A673 (cell line): ENCODE measurements around the gene GATB. TPM values are rescaled to one million over a fixed set of nuclear protein-coding genes. Genes with fewer than 3 reads are reported as not detected.

ENCODE experiments used
- BruUV-seq: library from RNA; stranded (reverse); fragments of 400-500 nt; replicated peaks from 2 replicates; lab custom pipeline; 2021; lab: Mats Ljungman, UMichigan
- CTCF ChIA-PET: fragments of 300-600 bp; sonication (Branson Sonifier 250); formaldehyde crosslinking; loops from one replicate; lab custom pipeline; 2022; ENCODE audit warnings: antibody characterized with exemption; lab: Charles Lee
- POLR2A ChIA-PET: fragments of 300-600 bp; sonication (Branson Sonifier 250); formaldehyde crosslinking; loops from one replicate; lab custom pipeline; 2022; ENCODE audit warnings: antibody characterized with exemption; ENCODE audit not compliant: low non-redundant PET; lab: Charles Lee
- DNase-seq: peaks from one replicate; pipeline ENCODE4 v3.0.0-alpha.2; 2015; ENCODE audit warnings: low spot score
- H3K27ac ChIP-seq: fragments of 200-600 bp; sonication (generic); 2 replicates; pipeline ENCODE4 v1.5.1; 2016; ENCODE audit warnings: mixed run types, low read depth, mild to moderate bottlenecking, mixed read lengths, antibody characterized with exemption, low read length; ENCODE audit not compliant: poor library complexity, severe bottlenecking
- H3K27me3 ChIP-seq: fragments of 200-600 bp; sonication (generic); replicated peaks from 2 replicates; pipeline ENCODE4 v1.6.1; 2017; ENCODE audit warnings: mixed run types, low read depth, mild to moderate bottlenecking, mixed read lengths, antibody characterized with exemption, low read length; ENCODE audit not compliant: insufficient read depth, poor library complexity
- H3K36me3 ChIP-seq: fragments of 200-600 bp; sonication (generic); 2 replicates; pipeline ENCODE4 v1.6.1; 2016; ENCODE audit warnings: mixed run types, mild to moderate bottlenecking, mixed read lengths, antibody characterized with exemption, low read length; ENCODE audit not compliant: insufficient read depth, poor library complexity, severe bottlenecking
- H3K4me1 ChIP-seq: fragments of 200-600 bp; sonication (generic); 2 replicates; pipeline ENCODE4 v1.6.1; 2017; ENCODE audit warnings: mixed run types, mild to moderate bottlenecking, mixed read lengths, antibody characterized with exemption, low read length; ENCODE audit not compliant: insufficient read depth, poor library complexity, severe bottlenecking
- H3K4me3 ChIP-seq: fragments of 200-600 bp; sonication (generic); 2 replicates; pipeline ENCODE4 v1.5.1; 2016; ENCODE audit warnings: low read depth, mixed run types, mild to moderate bottlenecking, mixed read lengths, low read length; ENCODE audit not compliant: poor library complexity, severe bottlenecking
- H3K9me3 ChIP-seq: fragments of 200-600 bp; sonication (generic); 2 replicates; pipeline ENCODE4 v1.6.1; 2016; ENCODE audit warnings: mixed run types, low read depth, mild to moderate bottlenecking, mixed read lengths, antibody characterized with exemption, low read length; ENCODE audit not compliant: poor library complexity, severe bottlenecking
- CTCF ChIP-seq: fragments of 300-800, 200-600 bp; sonication (generic); conservative IDR thresholded peaks from 2 replicates; pipeline ENCODE4 v1.5.1; 2017; ENCODE audit warnings: low read depth, mild to moderate bottlenecking, antibody characterized with exemption, low read length, moderate library complexity, mixed read lengths
- EZH2 ChIP-seq: fragments of 200-600 bp; sonication (generic); IDR thresholded peaks from 2 replicates; pipeline ENCODE4 v1.6.1; 2017; ENCODE audit warnings: borderline replicate concordance, low read depth, mild to moderate bottlenecking, mixed read lengths, antibody characterized with exemption, low read length; ENCODE audit not compliant: poor library complexity, severe bottlenecking
- intact Hi-C: fragments of 100-400 bp; cut with micrococcal nuclease; formaldehyde crosslinking; loops from one replicate; pipeline ENCODE4 v1.10.0; 2022; ENCODE audit not compliant: unreplicated experiment
- total RNA-seq: library from RNA; stranded (reverse); gene quantifications from 2 replicates; pipeline ENCODE4 v1.2.3, GENCODE V29; 2021

GATB gene
- total RNA-seq, 1 experiment from 2014 or later, result 23.8 TPM

DNA sequence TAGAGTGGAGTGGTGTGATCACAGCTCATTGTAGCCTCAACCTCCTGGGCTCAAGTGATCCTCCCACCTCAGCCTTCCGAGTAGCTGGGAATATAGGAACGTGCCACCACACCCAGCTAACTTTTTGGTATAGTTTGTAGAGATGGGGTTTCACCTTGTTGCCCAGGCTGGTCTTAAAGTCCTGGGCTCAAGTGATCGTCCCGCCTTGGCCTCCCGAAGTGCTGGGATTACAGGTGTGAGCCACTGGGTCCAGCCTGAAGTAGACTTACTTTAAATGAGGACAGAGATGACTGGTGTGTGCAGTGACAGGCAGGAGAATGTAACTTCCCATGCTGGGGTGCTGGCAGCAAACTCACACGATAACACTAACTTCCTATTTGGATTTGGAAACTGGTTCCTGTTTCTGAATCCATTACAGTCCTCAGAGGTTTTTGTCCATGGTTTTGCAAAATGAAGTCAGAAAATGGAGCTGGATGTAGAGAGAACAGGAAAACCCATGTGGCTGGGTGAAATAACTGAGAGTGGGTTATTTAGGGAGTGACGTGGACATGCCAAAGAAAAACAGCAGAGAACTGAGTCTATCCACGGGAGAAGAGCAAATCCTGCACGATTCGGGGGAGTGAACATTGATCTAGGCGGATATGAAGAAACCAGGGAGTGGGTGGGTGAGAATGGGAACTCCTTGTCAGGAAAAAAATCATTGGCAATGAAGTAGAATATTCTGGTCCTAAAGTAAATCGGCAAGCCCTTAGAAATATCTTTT is 95.6 kb downstream of the GATB start:
- ChIA-PET CTCF (no interaction called here), POLR2A (no interaction called here)
- no peaks in the 10 kb centered on the region for H3K4me1 ChIP-seq
- DNase-seq, result no peak
- intact Hi-C loops, result no loop called here
- no TSS peak for BruUV-seq
- TF ChIP-seq EZH2 (no peak), CTCF (no peak)
- H3K27ac ChIP-seq, result no peak overlapping the region
- no peaks in the 10 kb centered on the region for H3K9me3 ChIP-seq
- no peaks in the 10 kb centered on the region for H3K36me3 ChIP-seq
- no peak overlapping the region for H3K4me3 ChIP-seq
- no peaks in the 10 kb centered on the region for H3K27me3 ChIP-seq

GRCh38 chr4:151664289-151664688 is 96.5 kb downstream of the GATB start:
- no peaks in the 10 kb centered on the region for H3K36me3 ChIP-seq
- no peaks in the 10 kb centered on the region for H3K9me3 ChIP-seq
- no TSS peak for BruUV-seq
- TF ChIP-seq CTCF (no peak), EZH2 (no peak)
- POLR2A ChIA-PET, result no interaction called here
- DNase-seq, result no peak
- H3K4me1 ChIP-seq, result no peaks in the 10 kb centered on the region
- no peak overlapping the region for H3K4me3 ChIP-seq
- H3K27ac ChIP-seq, result no peak overlapping the region
- H3K27me3 ChIP-seq, result no peaks in the 10 kb centered on the region
- intact Hi-C loops, result no loop called here
- CTCF ChIA-PET, result no interaction called here

DNA sequence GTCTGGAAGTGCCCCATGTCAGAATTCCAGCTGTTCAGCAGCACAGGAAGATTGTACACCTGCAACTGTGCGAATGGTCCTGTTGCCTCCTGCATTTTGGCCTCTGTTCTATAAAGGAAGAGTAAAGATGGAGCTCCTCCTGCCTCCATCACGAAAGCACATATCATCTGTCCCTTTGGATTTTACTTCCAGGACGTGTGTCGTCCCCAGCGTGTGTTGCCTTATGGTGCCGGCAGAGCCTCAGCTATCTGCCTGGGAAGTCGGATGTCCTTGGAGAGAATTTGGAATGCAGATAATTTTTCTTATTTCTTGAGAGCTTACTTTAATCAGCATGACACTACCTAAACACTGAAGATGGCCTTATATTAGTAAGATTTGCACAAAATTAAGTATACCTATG is 97.7 kb downstream of the GATB start:
- Histone ChIP-seq H3K36me3 (no peaks in the 10 kb centered on the region), H3K9me3 (no peaks in the 10 kb centered on the region), H3K27ac (no peak overlapping the region), H3K4me1 (no peaks in the 10 kb centered on the region), H3K4me3 (no peak overlapping the region), H3K27me3 (no peaks in the 10 kb centered on the region)
- POLR2A ChIA-PET, result no interaction called here
- no TSS peak for BruUV-seq
- TF ChIP-seq EZH2, result no peak
- TF ChIP-seq CTCF, result no peak
- DNase-seq, result no peak
- intact Hi-C loops, result no loop called here
- CTCF ChIA-PET, result no interaction called here
